ENCODE data around the gene YJEFN3.

DNA sequence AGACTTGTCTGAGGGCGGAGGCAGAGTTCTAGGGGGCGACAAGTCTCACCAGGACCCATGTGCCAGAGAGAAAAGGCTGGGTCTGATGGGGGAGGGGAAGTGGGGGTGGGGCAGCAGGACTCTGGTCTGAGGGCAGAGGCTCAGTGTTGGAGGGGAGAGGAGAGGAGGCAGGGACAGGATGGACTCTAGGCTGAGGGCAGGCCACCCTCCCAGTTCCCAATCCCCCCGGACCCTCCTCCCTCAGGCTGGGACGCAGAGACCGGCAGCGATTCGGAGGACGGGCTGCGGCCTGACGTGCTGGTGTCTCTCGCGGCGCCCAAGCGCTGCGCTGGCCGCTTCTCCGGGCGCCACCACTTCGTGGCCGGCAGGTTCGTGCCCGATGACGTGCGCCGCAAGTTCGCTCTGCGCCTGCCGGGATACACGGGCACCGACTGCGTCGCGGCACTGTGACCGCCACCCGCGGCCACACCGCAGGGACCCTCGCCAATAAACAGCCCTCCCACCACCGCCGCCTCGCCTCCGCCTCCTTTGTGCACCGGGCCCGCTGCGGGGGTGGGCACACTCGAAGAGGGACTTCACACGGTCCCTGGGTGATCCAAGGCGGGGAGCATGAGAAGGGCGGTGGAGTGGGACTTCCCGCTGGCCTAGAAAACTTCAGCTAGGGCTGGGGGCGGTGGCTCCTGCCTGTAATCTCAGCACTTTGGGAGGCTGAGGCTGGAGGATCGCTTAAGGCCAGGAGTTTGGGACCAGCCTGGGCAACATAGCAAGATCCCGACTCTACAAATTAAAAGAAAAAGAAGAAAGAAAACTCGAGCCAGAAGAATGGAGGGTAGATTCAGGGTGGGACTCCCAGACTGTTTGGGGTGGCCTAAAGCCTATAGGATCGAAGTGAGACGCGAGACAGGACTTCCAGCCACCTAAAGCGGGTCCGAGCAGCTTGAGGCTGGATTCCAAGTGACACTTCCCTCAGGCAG, 8.7 kb downstream of the YJEFN3 start:
- TF ChIP-seq, protein P1, sequence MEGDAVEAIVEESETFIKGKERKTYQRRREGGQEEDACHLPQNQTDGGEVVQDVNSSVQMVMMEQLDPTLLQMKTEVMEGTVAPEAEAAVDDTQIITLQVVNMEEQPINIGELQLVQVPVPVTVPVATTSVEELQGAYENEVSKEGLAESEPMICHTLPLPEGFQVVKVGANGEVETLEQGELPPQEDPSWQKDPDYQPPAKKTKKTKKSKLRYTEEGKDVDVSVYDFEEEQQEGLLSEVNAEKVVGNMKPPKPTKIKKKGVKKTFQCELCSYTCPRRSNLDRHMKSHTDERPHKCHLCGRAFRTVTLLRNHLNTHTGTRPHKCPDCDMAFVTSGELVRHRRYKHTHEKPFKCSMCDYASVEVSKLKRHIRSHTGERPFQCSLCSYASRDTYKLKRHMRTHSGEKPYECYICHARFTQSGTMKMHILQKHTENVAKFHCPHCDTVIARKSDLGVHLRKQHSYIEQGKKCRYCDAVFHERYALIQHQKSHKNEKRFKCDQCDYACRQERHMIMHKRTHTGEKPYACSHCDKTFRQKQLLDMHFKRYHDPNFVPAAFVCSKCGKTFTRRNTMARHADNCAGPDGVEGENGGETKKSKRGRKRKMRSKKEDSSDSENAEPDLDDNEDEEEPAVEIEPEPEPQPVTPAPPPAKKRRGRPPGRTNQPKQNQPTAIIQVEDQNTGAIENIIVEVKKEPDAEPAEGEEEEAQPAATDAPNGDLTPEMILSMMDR (IDR thresholded peaks at IDR 0.05): no peak
- no peak for TF ChIP-seq EP300 (IDR thresholded peaks at IDR 0.05)
- TF ChIP-seq POLR2AphosphoS5 (IDR thresholded peaks at IDR 0.05): no peak
- no peak for TF ChIP-seq POLR2A (IDR thresholded peaks at IDR 0.05)

All from gastroesophageal sphincter (tissue), 3 donors.